HG03469 (cell line): ENCODE data around the gene NEURL1B.

Experiments
- ATAC-seq: cut with Tn5 transposase; IDR thresholded peaks from one replicate; pipeline ENCODE4 v1.9.1; 2021; ENCODE audit warnings: mild to moderate bottlenecking, moderate library complexity, moderate number of reproducible peaks; ENCODE audit not compliant: unreplicated experiment

The NEURL1B gene

GRCh38 chr5:172632346-172633092 is 8.5 kb upstream of the NEURL1B start:
- ATAC-seq, result no peak

- ATAC-seq, result no peak
Observed at GRCh38 chr5:172633403-172633970, 7.6 kb upstream of the NEURL1B start.

DNA sequence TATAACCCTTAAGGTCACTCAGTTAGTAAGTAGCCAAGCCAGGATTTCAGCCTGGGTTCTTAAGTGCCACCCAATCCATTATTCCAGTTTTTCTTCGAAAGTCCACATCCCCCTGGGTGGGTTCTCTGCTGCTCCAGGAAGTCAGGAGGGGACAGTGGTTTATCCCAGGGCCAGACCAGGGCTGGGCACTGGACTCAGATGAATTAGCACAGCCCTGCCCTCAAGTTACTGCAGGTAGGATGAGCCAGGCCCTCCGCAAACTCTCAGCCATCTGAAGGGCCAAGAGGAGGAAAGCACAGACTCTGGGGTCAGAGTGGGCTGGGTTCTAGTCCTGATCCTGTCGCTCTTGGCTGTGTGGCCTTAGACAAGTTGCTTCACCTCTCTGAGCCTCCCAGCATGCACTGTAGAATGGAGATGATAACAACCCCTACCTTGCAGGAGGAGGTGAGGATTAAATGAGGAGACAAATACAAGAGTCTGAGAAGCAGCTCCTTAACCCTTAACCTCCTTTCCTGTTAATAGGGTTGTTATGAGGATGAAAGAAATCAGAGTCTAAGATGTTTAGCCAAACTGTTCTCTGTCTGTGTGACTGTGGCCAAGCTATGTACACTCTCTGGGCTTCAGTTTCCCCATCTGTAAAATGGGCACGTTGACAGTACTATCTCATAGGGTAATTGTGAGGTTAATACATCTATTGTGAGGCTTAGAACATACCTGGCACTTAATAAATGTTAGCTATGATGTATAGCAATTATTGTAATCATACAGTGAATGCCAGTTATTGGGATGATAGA is 6.8 kb upstream of the NEURL1B start:
- ATAC-seq, result no peak

DNA sequence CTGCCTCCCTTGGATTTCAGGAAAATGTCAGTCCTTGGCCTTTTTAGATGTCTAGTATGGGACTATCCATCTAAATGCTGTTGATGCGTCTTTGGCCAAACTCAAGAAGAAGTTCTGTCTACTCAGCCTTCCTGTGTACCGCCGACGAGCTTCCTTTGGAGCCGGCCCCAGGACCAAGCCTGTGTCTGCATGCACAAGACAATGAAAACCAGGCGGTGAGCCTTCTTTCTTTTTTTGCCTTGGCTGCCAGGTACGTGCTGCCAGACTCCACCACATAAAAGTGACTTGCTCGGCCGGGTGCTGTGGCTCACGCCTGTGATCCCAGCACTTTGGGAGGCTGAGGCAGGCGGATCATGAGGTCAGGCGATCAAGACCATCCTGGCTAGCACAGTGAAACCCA is 6.0 kb upstream of the NEURL1B start:
- no peak for ATAC-seq

- no peak for ATAC-seq
Observed at GRCh38 chr5:172636279-172637050, 4.6 kb upstream of the NEURL1B start.

DNA sequence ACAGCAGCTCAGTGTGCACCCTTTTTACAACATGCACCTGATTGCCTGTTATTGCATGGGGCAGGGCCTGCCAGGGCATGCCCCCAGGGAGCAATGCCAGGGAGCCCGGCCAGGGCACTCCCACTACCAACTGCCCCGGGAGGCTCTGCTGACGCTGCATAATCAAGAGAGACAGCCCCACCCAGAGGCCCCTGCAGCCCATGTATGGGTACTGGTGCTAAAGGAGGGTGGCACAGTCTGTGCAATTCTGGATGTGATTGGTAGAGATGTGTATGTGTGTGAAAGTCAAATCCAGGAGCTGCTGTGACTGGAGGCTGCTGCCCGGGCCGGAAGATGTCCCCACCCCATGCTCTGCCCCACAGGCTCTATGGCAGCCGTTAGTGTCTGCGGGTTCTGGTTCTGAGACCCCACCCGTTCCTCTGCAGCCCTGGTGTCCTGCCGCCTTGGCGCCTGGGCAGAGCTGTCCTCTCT is 3.9 kb upstream of the NEURL1B start:
- ATAC-seq, result no peak

- no peak for ATAC-seq
Observed at GRCh38 chr5:172637740-172638139, 3.3 kb upstream of the NEURL1B start.

DNA sequence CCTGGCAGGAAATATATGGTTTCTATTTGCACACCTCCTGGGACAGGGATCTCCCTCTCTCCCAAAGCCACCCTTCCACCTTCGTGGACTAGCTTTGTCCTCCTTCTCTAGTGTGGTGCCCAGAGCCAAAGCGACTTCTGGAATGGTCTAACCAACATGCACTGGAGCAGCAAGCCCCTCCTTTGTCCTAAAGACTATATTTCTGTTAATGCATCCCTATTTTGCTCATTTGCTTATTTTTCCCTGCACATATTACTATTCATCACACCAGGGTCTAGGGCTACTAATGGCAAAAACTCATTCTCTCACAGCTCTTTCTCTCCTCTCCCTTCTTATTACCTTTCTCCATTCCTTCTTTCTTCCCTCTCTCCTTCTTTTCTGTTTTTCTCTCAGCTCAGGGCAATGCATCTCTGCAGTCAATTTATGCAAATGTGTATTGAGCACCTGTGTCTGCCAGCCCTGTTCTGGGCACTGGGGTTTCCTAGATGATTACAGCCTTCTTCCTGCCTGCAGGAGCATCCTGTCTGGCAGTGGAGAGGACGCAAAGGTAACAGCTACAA is 2.8 kb upstream of the NEURL1B start:
- no peak for ATAC-seq

- ATAC-seq, result no peak
Observed at GRCh38 chr5:172640139-172640538, 924 bp upstream of the NEURL1B start.

- no peak for ATAC-seq
Observed at GRCh38 chr5:172641359-172642050, 442 bp downstream of the NEURL1B start.

DNA sequence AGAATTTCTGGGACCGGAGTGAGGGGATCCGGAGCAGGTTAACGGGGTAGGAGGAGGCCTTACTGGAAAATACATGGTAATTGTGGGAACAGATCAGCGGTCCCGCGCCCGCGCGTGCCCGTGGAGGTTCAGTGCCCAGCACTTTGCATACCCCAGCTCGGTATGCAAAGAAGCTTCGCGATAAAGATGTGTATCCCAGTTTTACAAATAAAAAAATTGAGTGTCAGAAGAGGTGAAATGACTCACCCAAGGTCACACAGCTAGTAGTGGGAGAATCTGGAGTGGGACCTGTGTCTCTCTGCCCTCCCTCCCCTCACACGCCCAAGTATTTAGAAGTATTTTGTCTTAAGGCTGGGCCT is 967 bp downstream of the NEURL1B start:
- ATAC-seq, result no peak

DNA sequence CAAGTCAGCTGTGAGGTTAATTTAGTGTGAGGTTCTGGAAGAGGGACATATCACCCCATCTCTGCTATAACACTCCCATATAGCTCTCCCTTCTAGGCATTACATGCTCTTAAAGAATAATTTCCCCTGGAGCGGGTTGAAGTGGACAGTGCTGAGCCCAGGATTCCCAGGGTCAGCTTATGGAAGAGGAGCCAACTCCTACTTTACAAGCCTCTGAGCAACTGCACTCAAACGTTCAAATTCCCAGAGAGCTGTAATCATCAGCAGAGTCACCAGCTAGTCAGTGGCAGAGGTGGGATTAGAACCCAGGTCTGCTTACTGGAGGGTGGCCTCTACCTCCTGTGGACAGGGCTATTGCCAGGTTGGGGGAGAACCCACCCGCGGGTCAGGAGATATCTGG is 1.4 kb downstream of the NEURL1B start:
- no peak for ATAC-seq

DNA sequence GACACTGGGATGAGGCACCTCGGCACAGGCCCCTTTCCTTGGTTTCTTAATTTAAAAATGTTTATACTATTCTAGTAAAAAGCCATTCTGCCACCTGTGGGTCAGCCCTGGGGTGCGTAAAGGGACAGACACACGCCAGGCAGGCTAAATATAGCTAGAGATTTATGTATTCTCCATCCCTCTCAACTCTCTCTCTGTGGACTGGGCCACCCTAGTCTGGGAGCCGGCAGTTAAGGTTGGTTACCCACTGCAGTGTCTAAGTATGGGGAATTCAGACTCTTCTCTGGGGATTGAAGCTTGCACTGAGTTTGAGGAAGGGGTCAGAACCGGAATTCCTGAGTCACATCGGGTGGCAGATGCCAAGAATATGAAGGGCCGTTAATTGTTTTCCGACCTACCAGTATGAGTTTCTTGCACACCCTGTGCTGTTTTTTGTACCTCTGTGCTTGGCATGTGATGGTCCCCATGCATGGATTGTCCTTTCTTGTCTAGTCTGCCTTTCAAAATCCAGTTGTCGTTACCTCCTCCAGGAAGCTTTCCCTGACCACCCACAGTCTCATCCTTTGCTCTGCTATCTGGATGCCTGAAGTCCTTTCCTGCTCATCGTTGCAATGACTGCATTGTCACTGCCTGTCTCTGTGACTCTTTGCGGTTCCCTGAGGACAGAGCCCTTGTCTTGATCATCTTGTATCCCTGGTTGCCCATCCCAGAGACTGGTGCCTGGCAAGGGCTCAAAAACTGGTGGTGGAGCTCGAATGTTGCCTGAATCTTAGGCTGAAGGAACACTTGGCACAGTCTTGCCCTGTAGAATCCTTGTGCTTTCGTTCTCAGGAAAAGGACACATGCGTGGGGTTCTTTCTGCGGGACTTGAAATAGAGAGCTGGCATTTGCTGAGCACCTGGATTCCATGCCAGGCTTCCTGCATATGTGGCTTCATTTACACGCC is 2.1 kb downstream of the NEURL1B start:
- ATAC-seq, result no peak

DNA sequence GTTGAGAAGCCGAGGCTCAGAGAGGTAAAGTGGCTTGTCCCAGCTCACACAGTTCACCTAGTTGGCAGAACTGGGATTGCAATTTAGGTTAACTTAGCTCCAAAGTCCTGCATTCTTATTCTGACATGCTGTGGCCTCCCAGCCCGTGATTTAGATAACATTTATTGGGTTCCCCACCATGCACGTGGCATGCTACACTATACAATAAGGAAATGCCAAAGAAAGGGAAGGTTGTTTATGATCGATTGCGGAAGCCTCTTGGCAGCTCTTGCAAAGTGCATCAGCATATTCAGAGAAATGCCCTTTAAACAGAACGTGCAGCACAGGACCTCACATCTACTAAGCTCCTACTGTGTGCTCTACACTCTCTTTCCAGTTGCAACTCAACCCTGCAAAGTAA is 3.2 kb downstream of the NEURL1B start:
- ATAC-seq, result no peak

- no peak for ATAC-seq
Observed at GRCh38 chr5:172644711-172645110, 3.6 kb downstream of the NEURL1B start.

DNA sequence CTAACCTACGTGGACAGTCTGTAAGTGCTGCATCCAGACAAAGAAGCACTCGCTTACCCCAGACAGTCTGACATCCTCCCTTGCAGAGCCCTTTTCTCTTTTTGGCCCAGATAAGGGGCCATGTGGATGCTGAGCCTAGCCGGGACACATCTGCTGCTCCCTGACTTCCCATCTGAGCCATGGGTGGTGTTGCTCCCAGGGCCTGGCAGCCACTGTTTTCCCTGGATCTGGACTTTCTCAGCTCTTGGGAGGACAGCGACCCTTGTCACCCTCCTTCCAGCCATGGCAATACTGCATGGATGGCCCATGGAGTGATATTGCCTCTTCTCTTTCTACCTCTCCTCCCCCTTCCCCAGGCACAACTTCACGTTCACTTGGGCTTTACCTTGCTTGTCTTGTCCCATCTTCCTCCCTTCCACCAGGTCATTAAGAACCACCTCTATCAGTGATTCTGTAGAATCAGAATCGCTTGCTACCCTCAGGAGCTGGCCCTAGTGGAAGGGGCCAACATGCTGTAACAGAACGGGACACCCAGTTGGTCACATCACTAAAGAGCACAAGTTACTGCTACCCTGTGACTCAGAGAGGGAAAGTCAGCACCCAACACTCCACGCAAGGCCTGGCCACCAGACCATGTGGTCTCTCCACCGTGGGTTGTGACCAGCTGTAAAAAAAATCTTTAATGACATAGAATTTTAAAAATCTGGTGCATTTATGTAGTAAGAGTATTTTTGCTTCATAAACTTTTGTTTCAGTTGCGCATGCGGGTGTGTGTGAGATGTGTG is 4.4 kb downstream of the NEURL1B start:
- ATAC-seq, result no peak

GRCh38 chr5:172646716-172647285 is 5.7 kb downstream of the NEURL1B start:
- ATAC-seq, result no peak
